Fibroblast of villous mesenchyme (primary cell): Measurements from ENCODE around the gene RFX6. TPM values are rescaled to one million over a fixed set of nuclear protein-coding genes. Genes with fewer than 3 reads are reported as not detected.

Experiments used
- DNase-seq: peaks from one replicate; pipeline ENCODE4 v3.0.0-alpha.2; 2010; ENCODE audit warnings: low read depth
- H3K4me3 ChIP-seq: 2 replicates; pipeline ENCODE4 v1.5.1; 2011; ENCODE audit warnings: low read depth, mild to moderate bottlenecking, low read length
- CTCF ChIP-seq: IDR thresholded peaks from 2 replicates; pipeline ENCODE4 v1.5.1; 2012; ENCODE audit warnings: low read depth, mild to moderate bottlenecking, low read length; ENCODE audit not compliant: insufficient read depth
- total RNA-seq: library from RNA; depleted of rRNA; stranded (reverse); fragments of >200 nt; gene quantifications from 2 replicates; pipeline ENCODE4 v1.2.3, GENCODE V29; 2012

RFX6 gene
- total RNA-seq, 1 donor: not detected

DNA sequence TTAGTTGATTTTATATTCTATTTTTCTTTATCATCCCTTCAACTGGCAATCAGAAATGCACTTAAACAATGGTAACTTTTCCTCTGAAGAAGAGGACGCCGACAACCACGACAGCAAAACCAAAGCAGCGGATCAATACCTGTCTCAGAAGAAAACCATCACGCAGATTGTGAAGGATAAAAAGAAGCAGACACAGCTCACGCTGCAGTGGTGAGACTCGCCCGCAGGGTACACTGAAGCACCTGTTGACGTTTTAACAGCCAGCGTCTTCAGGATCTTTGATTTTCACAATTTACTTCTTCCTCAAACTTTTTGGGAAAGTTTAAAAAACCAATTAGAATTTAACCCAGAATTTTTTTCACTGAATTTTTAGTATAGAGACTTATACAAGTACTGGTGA lies 701 bp downstream of the RFX6 start:
- TF ChIP-seq CTCF: no peak
- no peak for DNase-seq
- H3K4me3 ChIP-seq: no peak overlapping the region

DNA sequence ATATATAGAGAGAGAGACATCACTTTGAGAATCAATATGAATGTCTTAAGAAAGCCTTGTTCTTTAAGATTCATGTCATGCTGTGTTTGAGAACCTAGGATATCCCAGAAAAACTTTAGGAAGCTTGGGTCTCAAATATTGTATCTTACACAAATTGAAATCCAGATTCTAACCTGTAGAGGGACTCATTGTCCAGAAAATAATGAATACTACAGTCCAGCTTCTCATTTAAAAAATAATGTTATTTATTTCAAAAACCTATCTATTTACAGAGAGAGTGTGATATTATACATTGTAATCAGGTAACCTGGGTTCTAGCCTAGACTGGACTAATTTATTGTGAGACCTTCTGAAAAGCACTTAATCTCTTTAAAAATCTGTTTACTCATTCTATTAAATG lies 4.2 kb downstream of the RFX6 start:
- DNase-seq: peak; percentile 1
- H3K4me3 ChIP-seq: no peak overlapping the region
- TF ChIP-seq CTCF: peak; percentile 11

DNA sequence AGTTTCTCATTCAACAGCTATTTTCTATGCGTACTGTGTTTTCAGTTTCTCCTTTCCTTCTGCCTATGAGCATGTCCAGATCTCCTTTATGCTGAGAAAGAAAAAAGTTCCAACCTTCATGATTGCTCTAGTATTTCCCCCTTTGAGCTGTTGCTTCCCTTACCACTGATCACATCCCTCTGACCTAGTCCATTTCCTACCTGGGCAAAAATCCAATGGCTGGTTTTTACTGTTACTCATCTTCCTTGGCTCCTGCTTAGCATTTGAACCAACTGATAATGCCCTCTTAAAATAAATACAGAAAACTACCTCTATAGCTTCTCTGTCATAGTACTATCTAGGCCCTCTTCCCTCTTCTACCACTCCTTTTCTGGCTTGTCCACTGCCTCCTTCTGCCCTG lies 6.0 kb downstream of the RFX6 start:
- TF ChIP-seq CTCF: no peak
- DNase-seq: no peak
- no peak overlapping the region for H3K4me3 ChIP-seq

DNA sequence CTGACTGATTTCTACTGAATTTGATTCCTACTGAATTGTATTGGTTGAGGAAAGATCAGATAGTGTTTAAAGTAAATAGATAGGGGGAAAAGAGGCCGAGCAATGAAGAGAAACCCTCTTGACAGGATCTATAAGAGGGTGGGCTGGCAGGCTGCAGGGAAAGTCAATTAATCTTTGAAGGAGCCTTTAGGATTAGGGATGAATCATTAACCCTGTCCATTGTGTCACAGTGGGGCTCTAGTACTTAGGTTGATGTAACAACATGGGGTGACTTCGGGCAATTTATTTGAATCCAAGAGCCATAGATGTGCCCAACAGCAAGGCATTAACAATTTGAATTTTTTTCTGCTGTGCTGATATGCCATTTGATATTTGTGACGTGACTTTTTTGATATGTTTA lies 7.5 kb downstream of the RFX6 start:
- no peak for DNase-seq
- no peak overlapping the region for H3K4me3 ChIP-seq
- no peak for TF ChIP-seq CTCF

DNA sequence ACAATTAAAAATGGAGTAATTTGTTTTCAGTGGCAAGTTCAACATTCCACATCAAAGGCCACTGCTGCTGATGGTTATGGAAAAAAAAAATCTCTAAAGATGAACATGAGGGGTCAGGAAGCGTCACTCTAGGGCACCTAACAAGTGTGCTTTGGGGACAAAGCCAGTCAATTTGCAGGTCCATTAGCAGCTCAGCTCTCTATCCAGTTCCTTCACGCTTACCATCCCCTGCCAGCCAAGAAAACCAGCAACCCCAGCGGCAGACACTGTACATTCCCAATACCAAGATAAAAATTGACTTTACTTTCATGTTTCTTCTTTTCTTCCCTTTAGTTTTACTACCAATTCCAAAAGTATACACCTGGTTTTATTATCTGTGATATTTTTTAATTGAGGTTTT lies 10.1 kb downstream of the RFX6 start:
- no peak overlapping the region for H3K4me3 ChIP-seq
- TF ChIP-seq CTCF: no peak
- DNase-seq: no peak

- no peak for DNase-seq
- no peak for TF ChIP-seq CTCF
Observed at GRCh38 chr6:116887894-116888293, 10.9 kb downstream of the RFX6 start.

DNA sequence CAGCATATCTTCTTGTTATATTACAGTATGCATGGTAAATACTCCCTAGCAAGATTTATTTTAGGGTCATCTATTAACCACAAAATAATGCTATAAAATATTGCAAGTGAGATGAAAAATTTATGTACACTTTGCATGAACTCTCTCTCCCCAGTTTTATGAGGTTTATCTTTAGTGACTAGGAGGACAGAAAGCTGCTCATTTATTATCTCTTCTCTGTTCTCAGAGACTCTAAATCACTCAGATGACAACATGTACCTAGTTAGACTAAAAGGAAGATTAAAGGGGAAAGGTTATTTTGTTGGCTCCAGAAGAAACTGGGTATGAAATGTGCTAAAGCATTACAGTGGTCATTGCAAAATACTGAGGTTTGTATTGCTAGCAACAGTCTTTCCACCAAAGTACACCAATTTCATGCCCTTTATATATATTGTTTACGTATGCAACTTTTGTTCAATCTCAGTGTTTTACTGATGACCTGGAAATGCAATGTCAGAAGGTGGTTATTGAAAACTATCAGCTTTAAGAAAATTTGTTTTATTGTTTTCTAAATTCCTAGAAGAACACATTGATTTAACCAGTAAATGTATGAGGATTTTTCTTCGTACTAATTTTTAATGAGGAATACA lies 11.8 kb downstream of the RFX6 start:
- DNase-seq: no peak
- TF ChIP-seq CTCF: no peak
- H3K4me3 ChIP-seq: no peak overlapping the region

More at GRCh38 chr6:116887894-116888293, 10.9 kb downstream of the RFX6 start:
- no peak overlapping the region for H3K4me3 ChIP-seq
